HS-5 (cell line): ENCODE measurements around the gene ANAPC16.

Experiments used
- DNase-seq: peaks from one replicate; pipeline ENCODE4 v3.0.0-alpha.2; 2012; ENCODE audit warnings: low read depth

ANAPC16 gene

DNA sequence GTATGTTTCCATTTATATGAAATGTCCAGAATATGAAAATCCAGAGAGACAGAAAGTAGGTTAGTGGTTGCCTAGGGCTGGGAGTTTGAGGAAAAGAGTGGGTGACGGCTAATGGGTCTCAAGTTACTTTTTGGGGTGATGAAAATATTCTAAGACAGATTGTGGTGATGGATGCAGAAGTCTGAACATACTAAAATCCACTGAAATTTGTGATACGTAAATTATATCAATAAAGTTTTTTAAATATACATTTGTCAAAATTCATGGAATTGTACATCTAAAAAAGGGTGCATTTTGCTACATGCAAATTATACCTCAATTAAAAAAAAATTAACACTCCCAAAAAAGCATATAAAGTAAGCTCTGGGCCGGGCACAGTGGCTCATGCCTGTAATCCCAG lies 67.3 kb downstream of the ANAPC16 start:
- DNase-seq, result no peak
